Glutamatergic neuron (in vitro differentiated cells): ENCODE data around the gene SLC4A8. TPM values are rescaled to one million over a fixed set of nuclear protein-coding genes. Genes with fewer than 3 reads are reported as not detected.

Experiments used
- DNase-seq: peaks from one replicate; pipeline ENCODE4 v3.0.0; 2022
- H3K27ac Mint-ChIP-seq: one replicate; pipeline ENCODE4 v1.8.0; 2020; ENCODE audit warnings: mild to moderate bottlenecking, mixed read lengths, inconsistent platforms; ENCODE audit not compliant: unreplicated experiment
- H3K27me3 Mint-ChIP-seq: one replicate; pipeline ENCODE4 v1.8.0; 2020; ENCODE audit warnings: mild to moderate bottlenecking, moderate library complexity, mixed read lengths, inconsistent platforms; ENCODE audit not compliant: unreplicated experiment
- H3K36me3 Mint-ChIP-seq: one replicate; pipeline ENCODE4 v1.8.0; 2020; ENCODE audit warnings: mild to moderate bottlenecking, mixed read lengths, inconsistent platforms; ENCODE audit not compliant: unreplicated experiment
- H3K4me1 Mint-ChIP-seq: one replicate; pipeline ENCODE4 v1.8.0; 2020; ENCODE audit warnings: mild to moderate bottlenecking, low read depth, mixed read lengths, inconsistent platforms; ENCODE audit not compliant: unreplicated experiment
- H3K4me3 Mint-ChIP-seq: one replicate; pipeline ENCODE4 v1.8.0; 2020; ENCODE audit warnings: mild to moderate bottlenecking, mixed read lengths, inconsistent platforms; ENCODE audit not compliant: unreplicated experiment
- H3K9me3 Mint-ChIP-seq: one replicate; pipeline ENCODE4 v1.8.0; 2020; ENCODE audit warnings: mild to moderate bottlenecking, moderate library complexity, mixed read lengths, inconsistent platforms; ENCODE audit not compliant: unreplicated experiment
- total RNA-seq: library from RNA; stranded (reverse); fragmentation: NEBNext Ultra II Directional; extraction: Animal tissue kit (Norgen Biotek cat#: 25700); gene quantifications from one replicate; pipeline ENCODE4 v1.2.1, GENCODE V29; 2021; ENCODE audit not compliant: unreplicated experiment
- TF ChIP-seq, protein P1 (sequence below): fragments of 200-600 bp; sonication (generic); IDR thresholded peaks from one replicate; pipeline ENCODE4 v1.5.0; 2021; ENCODE audit not compliant: partially characterized antibody, unreplicated experiment

The SLC4A8 gene
- total RNA-seq, 1 donor from 2014 or later, result 80.0 TPM

DNA sequence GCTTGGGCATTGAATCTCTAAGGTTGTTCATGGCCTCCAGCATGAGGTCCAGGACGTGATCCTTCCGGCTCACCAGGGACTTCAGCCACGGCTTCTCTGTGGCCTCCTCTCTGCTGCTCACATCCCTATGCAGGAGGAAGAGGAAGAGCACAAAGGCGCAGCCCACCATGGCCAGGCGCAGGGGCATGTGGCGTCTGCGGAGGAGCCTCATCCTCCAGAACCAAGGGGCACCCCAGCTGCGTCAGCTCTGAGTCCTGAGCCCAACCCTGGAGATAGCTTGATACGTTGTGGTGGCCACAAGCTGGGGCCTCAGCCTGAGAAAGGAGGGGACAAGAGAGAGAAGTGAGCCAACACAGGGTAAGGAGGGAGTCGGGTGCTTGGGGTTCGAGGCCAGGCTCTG lies 45.1 kb upstream of the SLC4A8 start:
- no peak for DNase-seq
- no peaks in the 10 kb centered on the region for H3K36me3 Mint-ChIP-seq
- no peak overlapping the region for H3K27ac Mint-ChIP-seq
- peaks cover 11% of the 10 kb centered on the region for H3K4me1 Mint-ChIP-seq
- peaks cover 3% of the 10 kb centered on the region for H3K27me3 Mint-ChIP-seq
- TF ChIP-seq, protein P1, sequence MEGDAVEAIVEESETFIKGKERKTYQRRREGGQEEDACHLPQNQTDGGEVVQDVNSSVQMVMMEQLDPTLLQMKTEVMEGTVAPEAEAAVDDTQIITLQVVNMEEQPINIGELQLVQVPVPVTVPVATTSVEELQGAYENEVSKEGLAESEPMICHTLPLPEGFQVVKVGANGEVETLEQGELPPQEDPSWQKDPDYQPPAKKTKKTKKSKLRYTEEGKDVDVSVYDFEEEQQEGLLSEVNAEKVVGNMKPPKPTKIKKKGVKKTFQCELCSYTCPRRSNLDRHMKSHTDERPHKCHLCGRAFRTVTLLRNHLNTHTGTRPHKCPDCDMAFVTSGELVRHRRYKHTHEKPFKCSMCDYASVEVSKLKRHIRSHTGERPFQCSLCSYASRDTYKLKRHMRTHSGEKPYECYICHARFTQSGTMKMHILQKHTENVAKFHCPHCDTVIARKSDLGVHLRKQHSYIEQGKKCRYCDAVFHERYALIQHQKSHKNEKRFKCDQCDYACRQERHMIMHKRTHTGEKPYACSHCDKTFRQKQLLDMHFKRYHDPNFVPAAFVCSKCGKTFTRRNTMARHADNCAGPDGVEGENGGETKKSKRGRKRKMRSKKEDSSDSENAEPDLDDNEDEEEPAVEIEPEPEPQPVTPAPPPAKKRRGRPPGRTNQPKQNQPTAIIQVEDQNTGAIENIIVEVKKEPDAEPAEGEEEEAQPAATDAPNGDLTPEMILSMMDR, result no peak
- peaks cover 4% of the 10 kb centered on the region for H3K9me3 Mint-ChIP-seq
- H3K4me3 Mint-ChIP-seq, result no peak overlapping the region

DNA sequence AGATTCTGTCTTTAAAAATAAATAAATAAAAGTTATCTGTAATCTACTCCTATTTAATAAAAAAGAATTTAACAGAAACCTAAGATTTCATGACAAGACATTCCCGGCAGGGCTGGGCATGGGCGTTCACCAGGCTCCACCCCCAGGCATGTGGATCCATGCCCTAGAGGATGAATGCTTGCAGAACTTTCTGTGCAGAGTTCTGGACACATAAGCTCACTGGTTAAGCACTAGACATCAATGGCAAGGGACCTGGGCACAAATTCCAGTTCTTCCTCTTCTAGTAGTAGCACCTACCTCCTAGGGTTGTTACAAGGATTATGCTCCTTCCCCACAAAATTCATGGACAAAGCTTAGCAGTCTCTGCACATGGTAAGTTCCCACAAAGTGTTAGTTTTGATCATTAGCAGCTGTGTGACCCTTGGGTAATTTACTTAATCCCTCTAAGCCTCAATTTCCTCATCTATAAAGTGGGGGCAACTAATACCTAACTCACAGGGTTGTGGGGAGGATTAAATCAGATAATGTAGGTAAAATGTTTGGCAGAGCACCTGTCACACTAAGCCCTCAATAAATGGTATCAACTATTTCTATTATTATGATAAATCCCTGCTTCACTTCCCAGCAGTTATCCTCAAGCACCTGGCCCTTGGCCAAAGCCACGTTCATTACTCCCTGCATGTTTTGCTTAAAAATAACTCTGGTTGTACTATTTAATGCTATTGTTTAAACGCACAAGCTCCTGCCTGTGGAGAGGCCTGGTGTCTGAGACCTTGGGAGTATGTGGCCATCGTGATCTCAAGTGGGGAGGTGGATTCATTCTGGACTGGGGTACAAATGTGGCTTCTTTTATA lies 43.2 kb upstream of the SLC4A8 start:
- no peak for DNase-seq
- Mint-ChIP-seq H3K4me3 (no peak overlapping the region), H3K27me3 (peaks cover 3% of the 10 kb centered on the region), H3K27ac (no peak overlapping the region), H3K9me3 (peaks cover 4% of the 10 kb centered on the region), H3K4me1 (peaks cover 11% of the 10 kb centered on the region), H3K36me3 (no peaks in the 10 kb centered on the region)
- TF ChIP-seq, protein P1, result no peak

DNA sequence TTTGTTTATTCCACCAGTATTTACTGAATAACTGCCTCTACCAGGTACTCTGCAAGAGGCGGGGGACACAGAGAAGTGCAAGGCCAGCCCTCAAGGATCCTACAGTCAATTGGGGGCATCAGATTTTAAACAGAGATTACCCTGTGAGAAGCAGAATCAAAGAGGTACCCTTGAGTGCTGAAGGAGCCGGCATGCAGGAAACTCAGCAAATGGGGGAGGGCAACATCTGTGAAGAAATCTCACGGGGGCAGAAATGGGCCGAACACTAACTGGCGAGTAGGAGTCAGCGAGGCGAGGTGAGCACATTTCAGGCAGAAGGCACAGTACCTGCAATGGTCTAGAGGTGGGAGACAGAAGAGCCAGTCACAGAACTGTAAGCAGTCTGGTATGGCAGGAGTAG lies 42.5 kb upstream of the SLC4A8 start:
- no peak overlapping the region for H3K27ac Mint-ChIP-seq

DNA sequence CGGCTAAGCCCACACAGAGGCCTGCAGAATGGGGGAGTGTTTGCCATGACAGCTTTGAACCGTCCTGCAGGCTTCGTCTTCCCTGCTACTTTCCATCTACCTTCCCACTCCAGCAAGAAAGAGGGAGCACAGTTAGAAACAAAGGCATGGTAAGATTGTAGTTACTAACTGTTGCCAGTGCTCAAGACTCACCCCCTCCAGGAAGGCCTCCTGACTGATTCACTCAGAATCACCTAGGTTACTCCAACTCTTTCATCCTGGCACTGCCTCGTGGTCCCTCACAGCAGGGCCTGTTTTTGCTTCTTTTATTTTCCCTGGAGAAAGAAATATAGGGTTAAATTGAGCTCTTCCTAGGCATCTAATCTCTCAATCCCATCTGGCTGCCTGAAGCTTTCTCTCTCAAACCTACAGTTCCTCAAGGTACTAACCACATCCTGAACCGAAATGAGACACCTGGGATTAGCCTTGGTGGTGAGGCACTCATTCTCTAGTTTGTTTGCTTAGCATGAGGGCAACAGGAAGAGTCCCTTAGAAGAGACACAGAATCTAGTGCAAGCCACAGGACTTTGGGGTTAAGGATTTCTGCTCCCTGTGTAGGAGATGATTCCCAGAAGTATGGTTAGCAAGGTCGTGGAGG lies 41.2 kb upstream of the SLC4A8 start:
- Mint-ChIP-seq H3K27ac (no peak overlapping the region), H3K4me1 (peaks cover 6% of the 10 kb centered on the region), H3K36me3 (no peaks in the 10 kb centered on the region), H3K27me3 (no peaks in the 10 kb centered on the region), H3K9me3 (peaks cover 3% of the 10 kb centered on the region), H3K4me3 (no peak overlapping the region)
- TF ChIP-seq, protein P1, result no peak
- no peak for DNase-seq

More for the DNA sequence above, 42.5 kb upstream of the SLC4A8 start:
- H3K4me1 Mint-ChIP-seq, result peaks cover 11% of the 10 kb centered on the region
- peaks cover 4% of the 10 kb centered on the region for H3K9me3 Mint-ChIP-seq
- H3K4me3 Mint-ChIP-seq, result no peak overlapping the region
- no peak for DNase-seq
- TF ChIP-seq, protein P1, result no peak
- peaks cover 3% of the 10 kb centered on the region for H3K27me3 Mint-ChIP-seq
- no peaks in the 10 kb centered on the region for H3K36me3 Mint-ChIP-seq

DNA sequence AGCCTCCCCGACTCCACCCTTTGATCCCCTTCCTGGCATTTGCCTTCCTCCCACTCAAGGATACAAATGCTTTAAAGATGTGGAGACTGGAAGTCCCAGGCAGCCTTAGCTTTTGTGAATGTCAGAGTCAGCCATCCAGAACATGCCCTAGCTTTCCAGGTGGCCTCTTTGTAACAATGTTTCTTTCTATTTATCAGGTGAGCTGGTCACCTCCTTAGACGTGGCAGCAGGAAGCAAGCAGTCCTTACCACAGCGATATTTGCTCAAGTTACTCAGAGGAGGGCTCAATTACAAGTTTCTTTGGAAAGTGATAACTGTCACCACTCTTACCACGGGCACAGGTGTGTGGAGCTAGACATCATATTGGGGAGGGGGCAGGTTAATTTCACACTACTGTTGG lies 38.3 kb upstream of the SLC4A8 start:
- H3K4me3 Mint-ChIP-seq, result no peak overlapping the region
- H3K9me3 Mint-ChIP-seq, result peaks cover 3% of the 10 kb centered on the region
- TF ChIP-seq, protein P1, result no peak
- no peaks in the 10 kb centered on the region for H3K36me3 Mint-ChIP-seq
- no peak for DNase-seq
- H3K4me1 Mint-ChIP-seq, result peaks cover 6% of the 10 kb centered on the region
- H3K27ac Mint-ChIP-seq, result no peak overlapping the region
- no peaks in the 10 kb centered on the region for H3K27me3 Mint-ChIP-seq
